ENCODE results near the gene MYO6. TPM values are rescaled to one million over a fixed set of nuclear protein-coding genes. Genes with fewer than 3 reads are reported as not detected.

The MYO6 gene
- total and polyA plus RNA-seq, 2 of the 8 experiments (the other 6 are each of a cell fraction or from before 2014, with no cell fraction given) = 8.3 to 21.9 TPM

- H2BK20ac ChIP-seq (ENCODE audit: low read length) = no peak overlapping the region
- no peak overlapping the region for H2BK120ac ChIP-seq (replicated peaks; ENCODE audit: low read depth, low read length)
- no peak overlapping the region for H2AK5ac ChIP-seq (ENCODE audit: low read depth, low read length)
- no peak overlapping the region for H2AFZ ChIP-seq (ENCODE audit: low read length)
- H4K5ac ChIP-seq (ENCODE audit: insufficient read length, low read depth, low read length) = no peak overlapping the region
- H3K79me1 ChIP-seq (ENCODE audit: low read depth, low read length) = no peaks in the 10 kb centered on the region
- 85 to 94% methylated on average over 1 of the region's 1 CpG for WGBS, 2 experiments (ENCODE audit: extremely low coverage in 1 of 2, insufficient coverage in 1 of 2, insufficient read length in 1 of 2, insufficient replicate concordance in 2 of 2, low coverage in 1 of 2, low lambda C conversion rate in 2 of 2, missing lambda C conversion rate in 1 of 2)
- no peak for DNase-seq (ENCODE audit: low read depth in 1 of 2, low spot score in 2 of 2)
- TF ChIP-seq POLR2A (IDR thresholded peaks at IDR 0.05; ENCODE audit: control extremely low read depth in 1 of 2, low read depth in 2 of 2, low read length in 2 of 2) (no peak), CTCF (IDR thresholded peaks at IDR 0.05; ENCODE audit: control extremely low read depth in 1 of 3, insufficient read depth in 1 of 3, low read depth in 1 of 3, low read length in 3 of 3) (no peak)
- H4K8ac ChIP-seq (ENCODE audit: extremely low read depth, insufficient read depth, low read length) = no peak overlapping the region
- H3K4me2 ChIP-seq (ENCODE audit: insufficient read depth in 1 of 2, low read depth in 2 of 2, low read length in 2 of 2) = no peak overlapping the region
- ChIA-PET CTCF (ENCODE audit: partially characterized antibody) (interaction anchor here (1.3 kb wide), 1 partner anchor 35 kb away, joined by 4 read pairs; no protein-coding TSS in a partner anchor), POLR2A (ENCODE audit: partially characterized antibody) (no interaction called here)
- H3K14ac ChIP-seq (ENCODE audit: insufficient read length) = no peak overlapping the region
- no peak overlapping the region for H2BK15ac ChIP-seq (ENCODE audit: low read length)
- H3K56ac ChIP-seq (replicated peaks; ENCODE audit: insufficient read length, low read depth, low read length) = no peak overlapping the region
- H2BK12ac ChIP-seq (ENCODE audit: low read depth, low read length) = no peak overlapping the region
- H3K23me2 ChIP-seq (ENCODE audit: low read depth, low read length) = no peaks in the 10 kb centered on the region
- H4K20me1 ChIP-seq (replicated peaks in 1 of 2; ENCODE audit: control insufficient read depth in 1 of 2, insufficient read depth in 2 of 2, low read length in 2 of 2) = no peaks in the 10 kb centered on the region
- H3K4me3 ChIP-seq (ENCODE audit: extremely low read depth in 1 of 4, insufficient read depth in 2 of 4, low read depth in 3 of 4, low read length in 4 of 4) = no peak overlapping the region
- H3K79me2 ChIP-seq (ENCODE audit: control insufficient read depth in 1 of 2, insufficient read depth in 2 of 2, low read length in 2 of 2) = no peaks in the 10 kb centered on the region
- no peak overlapping the region for H3K9ac ChIP-seq (replicated peaks in 1 of 4; ENCODE audit: extremely low read depth in 1 of 4, low read depth in 3 of 4, low read length in 3 of 4)
- no peaks in the 10 kb centered on the region; a peak in 1 of 7 replicates for H3K4me1 ChIP-seq (replicated peaks in 1 of 4; ENCODE audit: control insufficient read depth in 3 of 4, insufficient read depth in 4 of 4, low read length in 3 of 4)
- H3K4ac ChIP-seq (replicated peaks; ENCODE audit: insufficient read length, low read depth, low read length) = no peak overlapping the region
- no peak overlapping the region for H2BK5ac ChIP-seq (ENCODE audit: low read depth, low read length)
- H3K18ac ChIP-seq (ENCODE audit: extremely low read depth, low read length) = no peak overlapping the region
- H3K27ac ChIP-seq (ENCODE audit: low read depth, low read length) = no peak overlapping the region
- no peak for FAIRE-seq
- no peaks in the 10 kb centered on the region for H3K27me3 ChIP-seq (replicated peaks in 1 of 4; ENCODE audit: control insufficient read depth in 3 of 4, extremely low read depth in 1 of 4, insufficient read depth in 3 of 4, low read length in 3 of 4)
- no peak overlapping the region for H3K23ac ChIP-seq (ENCODE audit: insufficient read length)
- H4K91ac ChIP-seq (replicated peaks; ENCODE audit: insufficient read length, low read length) = no peak overlapping the region
- H3K36me3 ChIP-seq (ENCODE audit: control insufficient read depth in 2 of 4, insufficient read depth in 4 of 4, low read length in 3 of 4) = no peaks in the 10 kb centered on the region
- H3K9me3 ChIP-seq (ENCODE audit: insufficient read depth in 2 of 2, low read depth in 1 of 2, low read length in 1 of 2) = no peaks in the 10 kb centered on the region
These were observed 39.9 kb downstream of the MYO6 start for GRCh38 chr6:75788894-75789293.

All from H1 (cell line).